A673 (cell line): Measurements from ENCODE around the gene ZNF684.

Experiments
- CTCF ChIP-seq: fragments of 300-800, 200-600 bp; sonication (generic); conservative IDR thresholded peaks from 2 replicates; pipeline ENCODE4 v1.5.1; 2017; ENCODE audit warnings: low read depth, mild to moderate bottlenecking, antibody characterized with exemption, low read length, moderate library complexity, mixed read lengths
- EZH2 ChIP-seq: fragments of 200-600 bp; sonication (generic); IDR thresholded peaks from 2 replicates; pipeline ENCODE4 v1.6.1; 2017; ENCODE audit warnings: borderline replicate concordance, low read depth, mild to moderate bottlenecking, mixed read lengths, antibody characterized with exemption, low read length; ENCODE audit not compliant: poor library complexity, severe bottlenecking

DNA sequence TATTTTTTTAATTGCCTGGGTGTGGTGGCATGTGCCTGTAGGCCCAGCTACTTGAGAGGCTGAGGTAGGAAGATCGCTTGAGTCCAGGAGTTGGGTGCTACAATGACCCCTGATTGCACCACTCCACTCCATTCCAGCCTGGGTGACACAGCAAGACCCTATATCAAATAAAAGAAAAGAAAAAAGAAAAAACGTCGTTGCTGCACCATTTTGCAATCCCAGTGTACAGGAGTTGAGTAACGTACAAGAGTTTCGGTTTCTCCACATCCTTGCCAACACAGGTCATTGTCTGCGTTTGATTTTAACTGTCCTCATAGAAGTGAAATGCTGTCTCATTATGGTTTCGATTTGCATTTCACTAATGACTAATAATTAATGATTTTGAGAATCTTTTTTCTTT lies 7.9 kb downstream of the ZNF684 start:
- TF ChIP-seq CTCF = no peak
- no peak for TF ChIP-seq EZH2
